HEK293 (cell line): ENCODE data around the gene NTN5.
A peak's percentile ranks its signal among the peaks of the same experiment; 100 is the strongest.

Experiments
- ATF2 ChIP-seq: fragments of 450-650 bp; formaldehyde crosslinking; IDR thresholded peaks from 2 replicates; pipeline ENCODE4 v1.5.1; 2016; ENCODE audit warnings: missing biosample characterization, missing genetic modification characterization, low read depth
- GFI1B ChIP-seq: fragments of 450-650 bp; formaldehyde crosslinking; IDR thresholded peaks from 2 replicates; pipeline ENCODE4 v1.5.1; 2016; ENCODE audit warnings: missing biosample characterization, missing genetic modification characterization
- HOXC10 ChIP-seq: sonication (generic); formaldehyde crosslinking; IDR thresholded peaks from 2 replicates; pipeline ENCODE4 v1.8.1; 2023; ENCODE audit warnings: mild to moderate bottlenecking, missing genetic modification reagents
- KLF9 ChIP-seq: fragments of 450-650 bp; formaldehyde crosslinking; IDR thresholded peaks from 2 replicates; pipeline ENCODE4 v1.5.1; 2016; ENCODE audit warnings: missing biosample characterization, missing genetic modification characterization, low read depth
- MZF1 ChIP-seq: fragments of 450-650 bp; formaldehyde crosslinking; IDR thresholded peaks from 2 replicates; pipeline ENCODE4 v1.5.1; 2017; ENCODE audit warnings: missing biosample characterization, missing genetic modification characterization, borderline replicate concordance
- ZBTB1 ChIP-seq: fragments of 450-650 bp; formaldehyde crosslinking; IDR thresholded peaks from 2 replicates; pipeline ENCODE4 v1.5.1; 2016; ENCODE audit warnings: missing biosample characterization, missing genetic modification characterization
- ZBTB10 ChIP-seq: fragments of 450-650 bp; formaldehyde crosslinking; IDR thresholded peaks from 2 replicates; pipeline ENCODE4 v1.5.1; 2016; ENCODE audit warnings: missing biosample characterization, missing genetic modification characterization
- ZFP41 ChIP-seq: fragments of 450-650 bp; formaldehyde crosslinking; IDR thresholded peaks from 2 replicates; pipeline ENCODE4 v1.5.1; 2016; ENCODE audit warnings: missing biosample characterization, missing genetic modification characterization, borderline replicate concordance
- ZFP69B ChIP-seq: fragments of 450-650 bp; formaldehyde crosslinking; IDR thresholded peaks from 2 replicates; pipeline ENCODE4 v1.5.1; 2016; ENCODE audit warnings: missing biosample characterization, missing genetic modification characterization
- ZNF133 ChIP-seq: fragments of 450-650 bp; formaldehyde crosslinking; IDR thresholded peaks from 2 replicates; pipeline ENCODE4 v1.5.1; 2016; ENCODE audit warnings: missing biosample characterization, missing genetic modification characterization
- ZNF184 ChIP-seq: fragments of 450-650 bp; IDR thresholded peaks from 2 replicates; pipeline ENCODE4 v1.5.1; 2018; ENCODE audit warnings: missing biosample characterization, mild to moderate bottlenecking, missing genetic modification characterization
- ZNF292 ChIP-seq: fragments of 450-650 bp; formaldehyde crosslinking; IDR thresholded peaks from 2 replicates; pipeline ENCODE4 v1.5.1; 2016; ENCODE audit warnings: low read depth, missing biosample characterization, missing genetic modification characterization, borderline replicate concordance
- ZNF366 ChIP-seq: fragments of 450-650 bp; formaldehyde crosslinking; conservative IDR thresholded peaks from 2 replicates; pipeline ENCODE4 v1.5.1; 2016; ENCODE audit warnings: missing biosample characterization, missing genetic modification characterization
- ZNF416 ChIP-seq: fragments of 450-650 bp; formaldehyde crosslinking; IDR thresholded peaks from 2 replicates; pipeline ENCODE4 v1.5.1; 2016; ENCODE audit warnings: missing biosample characterization, missing genetic modification characterization
- ZNF488 ChIP-seq: fragments of 450-650 bp; formaldehyde crosslinking; IDR thresholded peaks from 2 replicates; pipeline ENCODE4 v1.5.1; 2016; ENCODE audit warnings: missing biosample characterization, missing genetic modification characterization
- ZNF544 ChIP-seq: fragments of 450-650 bp; formaldehyde crosslinking; IDR thresholded peaks from 2 replicates; pipeline ENCODE4 v1.5.0; 2017; ENCODE audit warnings: missing biosample characterization, missing genetic modification characterization
- ZNF549 ChIP-seq: fragments of 450-650 bp; IDR thresholded peaks from 2 replicates; pipeline ENCODE4 v1.5.1; 2018; ENCODE audit warnings: missing biosample characterization, missing genetic modification characterization, mild to moderate bottlenecking, inconsistent platforms, moderate library complexity
- ZNF600 ChIP-seq: fragments of 450-650 bp; formaldehyde crosslinking; IDR thresholded peaks from 2 replicates; pipeline ENCODE4 v1.5.1; 2016; ENCODE audit warnings: missing biosample characterization, missing genetic modification characterization
- ZNF626 ChIP-seq: fragments of 450-650 bp; sonication (Bioruptor Pico); formaldehyde crosslinking; IDR thresholded peaks from 2 replicates; pipeline ENCODE4 v1.5.1; 2018; ENCODE audit warnings: missing biosample characterization, missing genetic modification characterization, inconsistent platforms
- ZNF658 ChIP-seq: fragments of 450-650 bp; formaldehyde crosslinking; IDR thresholded peaks from 2 replicates; pipeline ENCODE4; 2016; ENCODE audit warnings: missing biosample characterization, missing genetic modification characterization
- ZNF707 ChIP-seq: fragments of 450-650 bp; formaldehyde crosslinking; IDR thresholded peaks from 2 replicates; pipeline ENCODE4 v1.5.1; 2016; ENCODE audit warnings: missing biosample characterization, missing genetic modification characterization
- ZNF747 ChIP-seq: fragments of 450-650 bp; formaldehyde crosslinking; IDR thresholded peaks from 2 replicates; pipeline ENCODE4 v1.5.1; 2016; ENCODE audit warnings: missing biosample characterization, missing genetic modification characterization
- ZNF785 ChIP-seq: fragments of 450-650 bp; formaldehyde crosslinking; IDR thresholded peaks from 2 replicates; pipeline ENCODE4 v1.5.1; 2016; ENCODE audit warnings: missing biosample characterization, missing genetic modification characterization
- TF ChIP-seq, protein P1 (sequence below): fragments of 450-650 bp; formaldehyde crosslinking; IDR thresholded peaks from 2 replicates; pipeline ENCODE4 v1.5.1; 2016; ENCODE audit warnings: missing biosample characterization, missing genetic modification characterization
- TF ChIP-seq, protein P2 (sequence below): fragments of 450-650 bp; formaldehyde crosslinking; IDR thresholded peaks from 2 replicates; pipeline ENCODE4 v1.5.1; 2016; ENCODE audit warnings: missing biosample characterization, missing genetic modification characterization
- TF ChIP-seq, protein P3 (sequence below): fragments of 450-650 bp; formaldehyde crosslinking; conservative IDR thresholded peaks from 2 replicates; pipeline ENCODE4 v1.5.1; 2016; ENCODE audit warnings: low read depth, missing biosample characterization, missing genetic modification characterization

NTN5 gene

GRCh38 chr19:48716562-48717291 lies 43.9 kb upstream of the NTN5 start (continued):
- TF ChIP-seq, protein P1, sequence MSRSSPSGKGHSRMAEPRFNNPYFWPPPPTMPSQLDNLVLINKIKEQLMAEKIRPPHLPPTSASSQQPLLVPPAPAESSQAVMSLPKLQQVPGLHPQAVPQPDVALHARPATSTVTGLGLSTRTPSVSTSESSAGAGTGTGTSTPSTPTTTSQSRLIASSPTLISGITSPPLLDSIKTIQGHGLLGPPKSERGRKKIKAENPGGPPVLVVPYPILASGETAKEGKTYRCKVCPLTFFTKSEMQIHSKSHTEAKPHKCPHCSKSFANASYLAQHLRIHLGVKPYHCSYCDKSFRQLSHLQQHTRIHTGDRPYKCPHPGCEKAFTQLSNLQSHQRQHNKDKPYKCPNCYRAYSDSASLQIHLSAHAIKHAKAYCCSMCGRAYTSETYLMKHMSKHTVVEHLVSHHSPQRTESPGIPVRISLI (tag by site-specific recombination): no peak
- no peak for TF ChIP-seq ZNF707 (tag by site-specific recombination)
- no peak for TF ChIP-seq GFI1B (tag by site-specific recombination)
- TF ChIP-seq ZNF488 (tag by site-specific recombination): no peak
- TF ChIP-seq ZNF184 (tag by site-specific recombination): no peak
- TF ChIP-seq ZBTB1 (tag by site-specific recombination): no peak
- TF ChIP-seq ZNF366: peak; percentile 64
- TF ChIP-seq ZNF747 (tag by site-specific recombination): no peak
- TF ChIP-seq, protein P2, sequence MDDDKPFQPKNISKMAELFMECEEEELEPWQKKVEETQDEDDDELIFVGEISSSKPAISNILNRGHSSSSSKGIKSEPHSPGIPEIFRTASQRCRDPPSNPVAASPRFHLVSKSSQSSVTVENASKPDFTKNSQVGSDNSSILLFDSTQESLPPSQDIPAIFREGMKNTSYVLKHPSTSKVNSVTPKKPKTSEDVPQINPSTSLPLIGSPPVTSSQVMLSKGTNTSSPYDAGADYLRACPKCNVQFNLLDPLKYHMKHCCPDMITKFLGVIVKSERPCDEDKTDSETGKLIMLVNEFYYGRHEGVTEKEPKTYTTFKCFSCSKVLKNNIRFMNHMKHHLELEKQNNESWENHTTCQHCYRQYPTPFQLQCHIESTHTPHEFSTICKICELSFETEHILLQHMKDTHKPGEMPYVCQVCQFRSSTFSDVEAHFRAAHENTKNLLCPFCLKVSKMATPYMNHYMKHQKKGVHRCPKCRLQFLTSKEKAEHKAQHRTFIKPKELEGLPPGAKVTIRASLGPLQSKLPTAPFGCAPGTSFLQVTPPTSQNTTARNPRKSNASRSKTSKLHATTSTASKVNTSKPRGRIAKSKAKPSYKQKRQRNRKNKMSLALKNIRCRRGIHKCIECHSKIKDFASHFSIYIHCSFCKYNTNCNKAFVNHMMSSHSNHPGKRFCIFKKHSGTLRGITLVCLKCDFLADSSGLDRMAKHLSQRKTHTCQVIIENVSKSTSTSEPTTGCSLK (tag by site-specific recombination): no peak
- TF ChIP-seq ZNF626 (tag by site-specific recombination): no peak
- no peak for TF ChIP-seq ZNF658 (tag by site-specific recombination)
- no peak for TF ChIP-seq MZF1 (tag by site-specific recombination)
- TF ChIP-seq ZNF785 (tag by site-specific recombination): no peak
- TF ChIP-seq ZFP69B (tag by site-specific recombination): no peak
- TF ChIP-seq ZNF416 (tag by site-specific recombination): no peak
- TF ChIP-seq ZNF133: no peak
- TF ChIP-seq ZBTB10 (tag by site-specific recombination): peak; percentile 64
- TF ChIP-seq ZNF600 (tag by site-specific recombination): peak; percentile 73; the same call in 1 of the 2 replicates
- no peak for TF ChIP-seq ZNF549
- no peak for TF ChIP-seq ZNF292 (tag by site-specific recombination)
- peak; percentile 74 for TF ChIP-seq KLF9 (tag by site-specific recombination)
- no peak for TF ChIP-seq ZFP41 (tag by site-specific recombination)
- no peak for TF ChIP-seq HOXC10 (CRISPR knock-in tag)
- TF ChIP-seq ATF2 (tag by site-specific recombination): no peak
- TF ChIP-seq, protein P3, sequence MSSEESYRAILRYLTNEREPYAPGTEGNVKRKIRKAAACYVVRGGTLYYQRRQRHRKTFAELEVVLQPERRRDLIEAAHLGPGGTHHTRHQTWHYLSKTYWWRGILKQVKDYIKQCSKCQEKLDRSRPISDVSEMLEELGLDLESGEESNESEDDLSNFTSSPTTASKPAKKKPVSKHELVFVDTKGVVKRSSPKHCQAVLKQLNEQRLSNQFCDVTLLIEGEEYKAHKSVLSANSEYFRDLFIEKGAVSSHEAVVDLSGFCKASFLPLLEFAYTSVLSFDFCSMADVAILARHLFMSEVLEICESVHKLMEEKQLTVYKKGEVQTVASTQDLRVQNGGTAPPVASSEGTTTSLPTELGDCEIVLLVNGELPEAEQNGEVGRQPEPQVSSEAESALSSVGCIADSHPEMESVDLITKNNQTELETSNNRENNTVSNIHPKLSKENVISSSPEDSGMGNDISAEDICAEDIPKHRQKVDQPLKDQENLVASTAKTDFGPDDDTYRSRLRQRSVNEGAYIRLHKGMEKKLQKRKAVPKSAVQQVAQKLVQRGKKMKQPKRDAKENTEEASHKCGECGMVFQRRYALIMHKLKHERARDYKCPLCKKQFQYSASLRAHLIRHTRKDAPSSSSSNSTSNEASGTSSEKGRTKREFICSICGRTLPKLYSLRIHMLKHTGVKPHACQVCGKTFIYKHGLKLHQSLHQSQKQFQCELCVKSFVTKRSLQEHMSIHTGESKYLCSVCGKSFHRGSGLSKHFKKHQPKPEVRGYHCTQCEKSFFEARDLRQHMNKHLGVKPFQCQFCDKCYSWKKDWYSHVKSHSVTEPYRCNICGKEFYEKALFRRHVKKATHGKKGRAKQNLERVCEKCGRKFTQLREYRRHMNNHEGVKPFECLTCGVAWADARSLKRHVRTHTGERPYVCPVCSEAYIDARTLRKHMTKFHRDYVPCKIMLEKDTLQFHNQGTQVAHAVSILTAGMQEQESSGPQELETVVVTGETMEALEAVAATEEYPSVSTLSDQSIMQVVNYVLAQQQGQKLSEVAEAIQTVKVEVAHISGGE: 0 out of 2 replicates have a peak, but pooled peaks have one; percentile 25
- no peak for TF ChIP-seq ZNF544 (tag by site-specific recombination)
